Effector memory CD4-positive, alpha-beta T cell (primary cell): ENCODE results near the gene TAL1.

Experiments
- DNase-seq, 3 donors: peaks; one replicate each; pipeline ENCODE4 v3.0.0-alpha.2; 2020
- H3K27ac ChIP-seq: 2 replicates; pipeline ENCODE4 v1.7.0; 2013; ENCODE audit warnings: mild to moderate bottlenecking, low read length, moderate library complexity; ENCODE audit not compliant: insufficient read depth, poor library complexity, severe bottlenecking
- H3K27me3 ChIP-seq: replicated peaks from 2 replicates; pipeline ENCODE4 v1.7.0; 2013; ENCODE audit warnings: mild to moderate bottlenecking, low read length; ENCODE audit not compliant: insufficient read depth, control insufficient read depth, poor library complexity, severe bottlenecking
- H3K36me3 ChIP-seq: 2 replicates; pipeline ENCODE4 v1.7.0; 2013; ENCODE audit warnings: mild to moderate bottlenecking, low read length, moderate library complexity; ENCODE audit not compliant: control insufficient read depth, insufficient read depth
- H3K4me1 ChIP-seq: 2 replicates; pipeline ENCODE4 v1.7.0; 2013; ENCODE audit warnings: low read length, mild to moderate bottlenecking; ENCODE audit not compliant: control insufficient read depth, insufficient read depth, poor library complexity, severe bottlenecking
- H3K4me3 ChIP-seq: 2 replicates; pipeline ENCODE4 v1.7.0; 2013; ENCODE audit warnings: low read length, low read depth, mild to moderate bottlenecking; ENCODE audit not compliant: insufficient read depth, poor library complexity, severe bottlenecking
- H3K9me3 ChIP-seq: 2 replicates; pipeline ENCODE4 v1.7.0; 2013; ENCODE audit warnings: mild to moderate bottlenecking, low read length, moderate library complexity; ENCODE audit not compliant: control insufficient read depth

TAL1 gene

DNA sequence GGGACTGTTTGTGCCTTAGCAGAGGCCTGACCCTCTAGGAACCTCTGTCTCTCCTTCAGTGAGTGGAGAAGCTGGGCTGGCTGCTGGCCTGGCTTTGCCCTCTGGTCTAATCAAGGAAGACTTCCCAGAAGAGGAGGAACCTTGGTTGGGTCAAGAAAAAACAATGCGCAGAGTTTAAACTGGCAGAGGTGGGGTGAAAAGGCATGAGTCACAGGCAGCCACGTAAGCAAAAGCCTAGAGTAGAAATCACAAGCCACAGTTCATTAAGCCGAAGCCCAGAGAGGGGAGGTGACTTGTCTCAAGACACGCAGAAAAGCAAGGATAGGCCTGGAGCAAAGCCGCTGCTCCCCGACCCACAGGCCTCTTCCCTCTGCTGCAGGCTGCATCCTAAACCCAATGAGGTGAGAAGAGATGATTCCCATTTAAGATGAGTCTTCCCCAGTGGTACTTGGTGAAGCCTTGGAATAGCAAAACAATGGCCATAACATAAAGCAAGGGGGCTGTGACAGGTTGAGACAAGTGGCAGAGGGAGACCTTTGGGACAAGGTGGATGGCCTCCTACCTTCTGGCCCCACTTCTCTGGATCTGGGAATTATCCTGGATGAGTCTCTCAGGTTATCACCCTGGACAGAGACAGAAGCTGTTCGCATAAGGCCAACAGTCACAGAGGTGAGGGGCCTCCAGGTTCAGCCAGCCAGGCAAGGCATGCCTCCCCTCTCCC is 49.9 kb downstream of the TAL1 start:
- no peaks in the 10 kb centered on the region for H3K9me3 ChIP-seq
- no peak overlapping the region for H3K27ac ChIP-seq
- H3K36me3 ChIP-seq, result no peaks in the 10 kb centered on the region
- peaks cover 3% of the 10 kb centered on the region for H3K27me3 ChIP-seq
- no peak for DNase-seq
- peaks cover 3% of the 10 kb centered on the region for H3K4me1 ChIP-seq
- no peak overlapping the region for H3K4me3 ChIP-seq

DNA sequence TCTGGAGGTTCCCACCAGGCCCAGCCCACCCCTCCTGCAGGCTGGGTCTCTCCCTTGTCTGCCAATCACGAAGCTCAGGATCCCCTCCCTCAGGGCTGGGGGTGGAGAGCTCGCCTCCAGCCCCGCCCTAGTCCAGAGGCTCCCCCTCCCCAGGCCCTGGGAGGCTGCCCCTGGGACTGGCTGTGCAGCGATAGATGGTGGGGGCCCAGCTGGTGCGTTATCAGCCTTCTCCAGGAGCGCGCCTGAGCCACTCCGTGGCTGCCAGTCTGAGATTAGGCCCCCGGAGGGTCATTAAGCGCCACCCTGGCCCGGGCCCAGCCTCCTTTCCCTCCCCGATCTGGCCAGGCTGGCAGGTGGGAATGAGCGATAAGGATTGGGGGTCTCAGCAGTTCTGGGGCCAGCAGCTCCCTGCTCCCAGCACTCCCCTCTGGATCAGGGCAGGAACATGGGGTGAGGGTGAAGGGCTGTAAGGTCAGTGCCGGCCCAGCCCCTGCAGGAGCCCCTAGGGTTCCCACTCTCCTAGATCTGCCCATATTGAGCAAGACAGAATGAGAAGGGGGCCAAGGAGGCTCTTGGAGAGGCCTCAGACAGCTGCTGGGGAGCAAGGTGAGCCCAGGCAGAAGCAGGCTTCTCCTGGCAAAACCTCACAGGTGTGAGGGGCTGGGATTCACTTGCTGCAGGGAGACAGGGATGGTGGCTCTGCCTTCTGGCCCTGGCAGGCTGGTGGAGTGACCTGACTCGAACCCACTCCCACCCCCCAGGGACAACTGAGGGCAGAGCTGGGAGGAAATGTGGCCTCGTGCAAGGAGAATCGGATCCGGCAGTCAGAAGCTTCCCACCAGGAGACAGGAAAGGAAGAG is 50.7 kb downstream of the TAL1 start:
- Histone ChIP-seq H3K4me3 (no peak overlapping the region), H3K9me3 (no peaks in the 10 kb centered on the region), H3K27me3 (peaks cover 3% of the 10 kb centered on the region), H3K36me3 (no peaks in the 10 kb centered on the region), H3K27ac (no peak overlapping the region), H3K4me1 (peaks cover 3% of the 10 kb centered on the region)
- DNase-seq, result no peak

DNA sequence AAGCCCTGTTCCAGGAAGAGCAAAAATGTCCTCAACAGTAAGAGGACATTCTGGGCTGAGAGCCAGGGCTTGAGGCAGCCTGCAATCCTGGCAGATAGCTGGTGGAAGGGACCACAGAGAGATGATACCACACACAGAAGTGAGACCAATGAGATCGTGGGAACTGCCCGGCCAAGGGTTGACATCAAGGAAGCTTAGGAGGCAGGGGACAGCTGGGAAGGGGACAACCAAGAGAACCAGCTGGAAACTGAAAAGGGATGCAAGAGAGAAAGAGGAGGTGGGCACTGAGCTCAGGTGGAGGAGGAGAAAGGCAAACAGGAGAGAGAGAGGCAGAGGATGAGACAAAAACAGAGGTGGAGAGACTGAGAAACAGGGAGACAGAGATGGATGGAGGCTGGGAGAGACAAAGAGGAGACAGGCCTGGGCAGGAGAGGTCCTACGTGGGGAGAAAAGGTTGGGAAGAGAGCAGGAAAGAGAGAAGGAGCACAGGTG is 51.4 kb downstream of the TAL1 start:
- Histone ChIP-seq H3K27ac (no peak overlapping the region), H3K9me3 (no peaks in the 10 kb centered on the region), H3K27me3 (peaks cover 3% of the 10 kb centered on the region), H3K4me1 (peaks cover 3% of the 10 kb centered on the region), H3K36me3 (no peaks in the 10 kb centered on the region), H3K4me3 (no peak overlapping the region)
- DNase-seq, result no peak

DNA sequence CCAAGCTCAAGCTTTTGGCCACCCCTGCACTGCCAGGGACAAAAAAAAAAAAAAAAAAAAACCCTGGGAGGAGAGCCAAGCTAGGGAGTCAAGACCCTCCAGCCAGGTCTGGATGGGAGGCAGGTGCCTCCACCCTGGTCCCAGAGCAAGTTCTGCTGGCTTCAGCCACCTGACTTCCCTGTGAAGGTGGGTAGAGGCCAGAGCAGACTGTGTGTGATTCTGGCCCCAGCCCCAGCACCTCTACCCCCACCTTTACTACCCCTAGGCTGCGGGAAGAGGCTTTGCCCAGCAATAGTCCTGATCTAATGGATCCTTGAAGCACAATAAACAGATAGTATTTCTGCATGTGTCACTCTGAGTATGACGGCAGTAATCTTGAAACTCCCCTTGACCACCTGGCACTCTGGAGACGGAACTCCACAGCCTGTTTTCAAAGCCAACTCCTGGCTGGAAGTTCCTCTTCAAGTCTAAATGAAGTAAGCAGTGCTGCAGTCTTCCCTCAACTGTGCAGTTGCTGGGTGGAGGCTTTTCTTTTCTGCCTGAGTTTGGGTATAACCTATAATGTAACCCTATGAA is 51.9 kb downstream of the TAL1 start:
- no peak overlapping the region for H3K4me3 ChIP-seq
- H3K4me1 ChIP-seq, result peaks cover 3% of the 10 kb centered on the region
- no peak overlapping the region for H3K27ac ChIP-seq
- no peaks in the 10 kb centered on the region for H3K36me3 ChIP-seq
- H3K9me3 ChIP-seq, result no peaks in the 10 kb centered on the region
- H3K27me3 ChIP-seq, result peaks cover 3% of the 10 kb centered on the region
- no peak for DNase-seq

DNA sequence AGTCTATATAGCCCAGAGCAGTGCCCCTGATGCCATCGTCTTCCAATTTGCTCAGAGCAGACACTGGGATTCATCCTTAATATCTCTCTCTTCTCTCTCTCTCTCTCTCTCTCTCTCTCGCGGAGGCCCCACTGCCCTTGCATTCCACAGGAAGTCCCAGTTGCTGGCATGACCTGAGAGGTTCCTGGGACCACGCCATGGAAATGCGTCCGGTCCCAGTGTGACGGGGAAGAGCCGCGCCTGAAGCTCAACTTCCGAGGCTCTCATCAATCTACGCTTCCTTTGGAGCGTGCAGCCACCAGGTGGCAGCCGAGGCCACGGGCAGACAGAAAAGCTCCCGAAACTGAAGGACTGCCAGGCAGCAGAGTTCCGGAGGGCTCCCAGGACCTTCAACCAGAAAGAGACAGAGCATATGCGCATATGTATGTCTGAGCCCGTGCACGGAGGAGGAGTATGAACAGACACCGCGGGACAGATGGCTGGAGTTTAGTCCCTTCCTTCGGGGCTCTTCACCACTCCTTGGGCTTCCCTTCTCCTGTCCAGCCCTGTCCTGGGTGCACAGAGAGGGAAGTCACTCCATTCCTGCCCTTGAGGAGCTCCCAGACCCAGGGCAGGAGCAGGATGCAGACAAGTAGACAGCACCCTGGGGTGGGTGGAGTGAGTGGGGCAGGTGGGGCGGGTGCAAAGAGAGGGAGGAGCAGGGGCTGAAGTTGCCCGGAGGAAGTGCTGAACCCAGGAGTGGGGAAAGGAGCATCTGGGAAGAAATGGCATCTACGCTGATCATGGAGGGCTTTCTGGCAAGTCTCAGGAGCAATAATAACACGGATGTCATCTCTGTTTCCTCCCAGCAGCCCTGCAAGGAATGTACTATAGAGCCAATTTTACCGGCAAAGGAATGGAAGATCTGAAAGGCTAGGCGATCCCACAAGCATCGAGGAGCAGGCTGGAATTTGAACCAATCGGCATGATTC is 52.7 kb downstream of the TAL1 start:
- Histone ChIP-seq H3K36me3 (no peaks in the 10 kb centered on the region), H3K27ac (no peak overlapping the region), H3K27me3 (peaks cover 3% of the 10 kb centered on the region), H3K4me3 (peak overlapping the region; percentile 37), H3K4me1 (peaks cover 3% of the 10 kb centered on the region), H3K9me3 (no peaks in the 10 kb centered on the region)
- peak; percentile 28 to 45 (median 33) for DNase-seq

DNA sequence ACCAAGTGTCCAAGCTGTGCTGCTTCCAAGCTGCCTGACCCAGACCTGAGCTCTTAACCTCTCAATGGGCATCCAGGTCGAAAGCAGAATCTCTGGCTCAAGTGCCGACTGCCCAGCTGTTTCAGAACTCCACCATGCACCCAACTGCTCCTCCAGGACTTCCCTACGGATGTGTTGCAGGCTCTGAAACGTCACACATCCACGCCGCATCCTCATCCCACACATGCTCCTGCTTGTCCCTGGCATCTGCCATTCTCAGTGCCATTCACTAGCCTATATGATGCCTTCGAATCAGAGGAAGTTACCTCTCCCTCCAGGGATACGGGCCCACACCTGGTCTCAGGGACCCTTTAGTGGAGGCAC is 53.4 kb downstream of the TAL1 start:
- Histone ChIP-seq H3K36me3 (no peaks in the 10 kb centered on the region), H3K9me3 (no peaks in the 10 kb centered on the region), H3K4me1 (peaks cover 3% of the 10 kb centered on the region), H3K27me3 (peaks cover 3% of the 10 kb centered on the region), H3K27ac (no peak overlapping the region), H3K4me3 (no peak overlapping the region)
- no peak for DNase-seq

DNA sequence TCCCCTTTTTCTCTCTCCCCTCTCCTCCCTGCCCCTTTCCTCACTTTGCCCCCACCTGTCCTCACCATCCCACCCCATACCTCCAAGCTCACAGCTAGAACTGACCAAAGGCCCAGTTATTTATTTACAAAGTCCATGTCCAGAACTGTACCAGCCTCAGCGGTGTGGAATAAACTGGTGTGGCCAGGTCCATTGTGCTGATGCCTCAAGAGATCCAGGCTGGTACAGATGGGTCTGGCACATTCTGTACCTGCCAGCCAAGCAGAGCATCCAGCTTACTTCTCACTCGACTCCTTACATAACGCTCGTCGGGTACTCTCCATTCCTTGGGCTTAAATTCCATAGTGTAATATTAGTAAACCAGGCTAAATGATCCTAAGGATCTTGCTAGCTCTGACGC is 54.0 kb downstream of the TAL1 start:
- H3K27me3 ChIP-seq, result peaks cover 3% of the 10 kb centered on the region
- no peak overlapping the region for H3K27ac ChIP-seq
- no peak for DNase-seq
- H3K9me3 ChIP-seq, result no peaks in the 10 kb centered on the region
- peaks cover 3% of the 10 kb centered on the region for H3K4me1 ChIP-seq
- H3K4me3 ChIP-seq, result no peak overlapping the region
- no peaks in the 10 kb centered on the region for H3K36me3 ChIP-seq

DNA sequence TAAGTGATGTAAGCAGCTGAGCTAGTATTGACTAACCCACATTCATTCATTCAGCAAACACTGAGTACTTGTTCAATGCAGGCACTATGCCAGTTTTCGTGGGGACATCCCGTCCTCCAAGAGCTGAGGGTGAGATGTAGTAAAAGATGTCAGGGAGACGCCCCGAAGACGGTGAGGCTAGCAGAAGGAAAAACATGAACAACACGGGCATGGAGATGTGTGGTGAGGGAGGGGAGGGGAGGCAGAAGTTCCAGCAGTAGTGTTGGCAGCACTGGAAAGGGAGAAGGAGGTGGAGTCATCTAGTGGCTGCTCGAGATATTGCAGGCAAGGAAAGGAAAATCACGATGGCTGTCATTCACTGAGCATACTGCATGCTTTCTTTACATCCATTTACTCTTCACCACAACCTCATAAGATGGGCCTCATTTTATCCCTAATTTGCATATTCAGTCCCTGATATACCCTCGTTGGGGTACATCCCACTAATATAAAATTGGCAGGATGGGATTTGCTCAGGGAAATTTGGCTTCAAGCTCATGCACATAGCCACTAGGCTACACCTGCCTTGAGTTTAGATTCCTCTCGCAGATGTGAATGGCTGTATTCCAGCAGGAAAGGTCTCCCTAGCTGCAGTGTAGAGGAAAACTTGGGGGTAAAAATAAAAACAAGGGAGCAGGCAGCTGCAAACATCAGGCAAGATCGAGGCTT is 56.6 kb downstream of the TAL1 start:
- peaks cover 3% of the 10 kb centered on the region for H3K27me3 ChIP-seq
- H3K36me3 ChIP-seq, result no peaks in the 10 kb centered on the region
- peaks cover 3% of the 10 kb centered on the region for H3K4me1 ChIP-seq
- no peak overlapping the region for H3K4me3 ChIP-seq
- no peak overlapping the region for H3K27ac ChIP-seq
- no peaks in the 10 kb centered on the region for H3K9me3 ChIP-seq
- DNase-seq, result no peak

DNA sequence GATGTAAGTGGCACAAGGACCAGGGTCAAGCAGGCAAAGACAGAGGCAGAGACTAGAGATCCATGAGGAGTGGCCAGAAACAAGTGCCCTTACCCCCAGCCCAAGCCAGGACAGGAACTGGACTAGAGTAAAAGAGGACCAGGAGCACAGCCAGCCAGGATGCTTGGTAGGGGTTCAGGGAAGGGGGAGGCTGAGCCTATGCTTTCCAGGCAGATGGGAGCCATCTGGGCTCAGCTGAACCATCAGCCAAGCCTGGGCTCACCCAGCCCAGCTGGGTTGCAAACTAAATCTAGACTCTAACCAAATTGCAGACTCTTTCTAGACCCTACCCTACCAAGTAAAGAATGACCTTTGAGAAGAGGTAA is 57.4 kb downstream of the TAL1 start:
- Histone ChIP-seq H3K4me3 (no peak overlapping the region), H3K27ac (no peak overlapping the region), H3K9me3 (no peaks in the 10 kb centered on the region), H3K36me3 (no peaks in the 10 kb centered on the region), H3K4me1 (peaks cover 3% of the 10 kb centered on the region), H3K27me3 (peaks cover 3% of the 10 kb centered on the region)
- DNase-seq, result no peak
